HepG2 (cell line): ENCODE measurements around the gene TAGLN. TPM values are rescaled to one million over a fixed set of nuclear protein-coding genes. Genes with fewer than 3 reads are reported as not detected.

Experiments
- ATF5 ChIP-seq: sonication (generic); formaldehyde crosslinking; IDR thresholded peaks from 2 replicates; pipeline ENCODE4 v1.4.0; 2020; ENCODE audit warnings: mild to moderate bottlenecking, low read depth, missing genetic modification reagents
- CHD4 ChIP-seq: fragments of 200-600 bp; sonication (generic); IDR thresholded peaks from 2 replicates; pipeline ENCODE4 v1.7.0; 2017; ENCODE audit warnings: mild to moderate bottlenecking, low read length, borderline replicate concordance
- CREB1 ChIP-seq, 2 experiments: fragments of 450-650 bp in 1 of 2; IDR thresholded peaks; 2 replicates each; pipeline ENCODE4 v1.6.1; 2016 to 2017; ENCODE audit warnings: control low read depth in 1 of 2, mild to moderate bottlenecking in 1 of 2, missing compliant biosample characterization in 1 of 2, missing genetic modification characterization in 1 of 2
- NFATC3 ChIP-seq: sonication (generic); formaldehyde crosslinking; IDR thresholded peaks from 2 replicates; pipeline ENCODE4 v1.5.1; 2020; ENCODE audit warnings: mild to moderate bottlenecking, missing genetic modification reagents
- STAG1 ChIP-seq: sonication (generic); formaldehyde crosslinking; IDR thresholded peaks from 2 replicates; pipeline ENCODE4 v1.4.0; 2020; ENCODE audit warnings: missing genetic modification reagents
- TFE3 ChIP-seq: IDR thresholded peaks from 2 replicates; pipeline ENCODE4 v1.6.1; 2016
- ZGPAT ChIP-seq: IDR thresholded peaks from 2 replicates; pipeline ENCODE4 v1.6.1; 2016; ENCODE audit warnings: mild to moderate bottlenecking
- ZMYM3 ChIP-seq: sonication (generic); formaldehyde crosslinking; IDR thresholded peaks from 2 replicates; pipeline ENCODE4 v1.5.1; 2020; ENCODE audit warnings: mild to moderate bottlenecking, missing genetic modification reagents
- ZNF329 ChIP-seq: sonication (generic); formaldehyde crosslinking; IDR thresholded peaks from 2 replicates; pipeline ENCODE4 v1.9.0; 2021; ENCODE audit warnings: low read depth, mild to moderate bottlenecking, missing genetic modification reagents
- ZNF713 ChIP-seq: sonication (generic); formaldehyde crosslinking; IDR thresholded peaks from 2 replicates; pipeline ENCODE4 v1.4.0; 2020; ENCODE audit warnings: mild to moderate bottlenecking, missing genetic modification reagents
- ZNF891 ChIP-seq: sonication (generic); formaldehyde crosslinking; IDR thresholded peaks from 2 replicates; pipeline ENCODE4 v1.5.0; 2020; ENCODE audit warnings: mild to moderate bottlenecking, missing genetic modification reagents
- polyA plus RNA-seq, 8 experiments: library from polyadenylated mRNA; depleted of rRNA in 3 of 8; stranded (reverse) in 7 of 8; unstranded in 1 of 8; fragments of >200 nt; fragmentation: Illumina TruSeq in 4 of 8; extraction: Trizol in 4 of 8; gene quantifications; 2 replicates each; pipeline versions ENCODE4 v1.2.1 to v1.2.3, GENCODE V29; 2011 to 2016; ENCODE audit warnings: low read depth in 4 of 8, missing spikeins in 1 of 8, mixed read lengths in 1 of 8; ENCODE audit not compliant: insufficient read depth in 1 of 8
- total RNA-seq, 5 experiments: library from RNA; depleted of rRNA; stranded (reverse); fragments of >200 nt; fragmentation: Illumina TruSeq; extraction: Trizol; gene quantifications; 2 replicates each; pipeline ENCODE4 v1.2.3, GENCODE V29; 2016; ENCODE audit warnings: low read depth in 1 of 5
- TF ChIP-seq, protein P1 (sequence below): sonication (generic); formaldehyde crosslinking; conservative IDR thresholded peaks from 2 replicates; pipeline ENCODE4 v1.4.0; 2020; ENCODE audit warnings: missing genetic modification reagents
- TF ChIP-seq, protein P2 (sequence below): sonication (generic); formaldehyde crosslinking; IDR thresholded peaks from 2 replicates; pipeline ENCODE4 v1.5.0; 2020; ENCODE audit warnings: mild to moderate bottlenecking, missing genetic modification reagents, borderline replicate concordance
- TF ChIP-seq, protein P3 (sequence below): sonication (generic); formaldehyde crosslinking; IDR thresholded peaks from 2 replicates; pipeline ENCODE4; 2020; ENCODE audit warnings: missing genetic modification reagents, mild to moderate bottlenecking, borderline replicate concordance

The TAGLN gene
- total and polyA plus RNA-seq, 2 of the 13 experiments (the other 11 are each of a cell fraction or from before 2014, with no cell fraction given) = 12.6 to 75.4 TPM

DNA sequence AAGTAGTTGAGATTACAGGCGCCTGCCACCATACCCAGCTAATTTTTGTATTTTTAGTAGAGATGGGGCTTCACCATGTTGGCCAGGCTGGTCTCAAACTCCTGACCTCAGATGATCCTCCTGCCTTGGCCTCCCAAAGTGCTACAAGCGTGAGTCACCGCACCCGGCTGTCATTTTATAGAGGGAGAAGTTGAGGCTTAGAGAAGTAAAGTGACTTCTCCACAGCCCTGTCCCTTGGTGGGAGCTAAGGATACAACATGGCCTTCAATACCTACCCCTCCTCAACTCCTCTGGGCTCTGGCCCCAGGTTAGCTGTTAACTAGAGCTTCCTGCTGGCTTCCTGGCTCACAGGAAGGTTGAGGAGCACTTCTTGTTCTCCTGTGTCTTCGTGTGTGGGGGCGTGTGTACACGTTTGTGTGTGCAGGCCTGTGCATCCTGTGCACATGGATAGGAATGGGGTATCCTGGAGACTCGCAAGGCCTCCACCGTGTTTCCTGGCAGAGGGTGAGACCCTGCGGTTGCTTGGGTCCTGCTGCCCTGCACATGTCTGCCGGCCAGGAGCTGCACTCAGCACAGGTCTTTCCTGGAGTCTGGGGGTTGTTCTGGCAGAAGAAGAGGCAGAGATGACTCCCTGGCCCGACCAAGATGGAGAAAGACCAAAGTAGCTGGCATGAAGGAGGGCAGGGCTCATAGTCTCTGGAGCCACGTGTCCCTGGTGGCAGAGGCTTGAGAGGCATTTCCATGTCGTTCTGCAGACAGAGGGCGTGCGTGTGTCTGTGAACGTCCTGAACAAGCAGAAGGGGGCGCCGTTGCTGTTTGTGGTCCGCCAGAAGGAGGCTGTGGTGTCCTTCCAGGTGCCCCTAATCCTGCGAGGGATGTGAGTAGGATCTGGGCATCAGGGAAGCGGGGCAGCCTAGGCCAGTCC is 18.2 kb upstream of the TAGLN start (continued):
- TF ChIP-seq ZNF891 (CRISPR knock-in tag) (no peak), CHD4 (no peak), ZGPAT (CRISPR knock-in tag) (no peak), ATF5 (CRISPR knock-in tag) (no peak), ZNF329 (CRISPR knock-in tag) (no peak), STAG1 (CRISPR knock-in tag) (peak; percentile 52), CREB1 (IDR thresholded peaks at IDR 0.05) (no peak), CREB1 (CRISPR knock-in tag; IDR thresholded peaks at IDR 0.05) (no peak), NFATC3 (no peak), TFE3 (CRISPR knock-in tag) (no peak), ZMYM3 (CRISPR knock-in tag) (no peak), ZNF713 (CRISPR knock-in tag) (0 out of 2 replicates have a peak, but pooled peaks have one; percentile 77)
- TF ChIP-seq, protein P1, sequence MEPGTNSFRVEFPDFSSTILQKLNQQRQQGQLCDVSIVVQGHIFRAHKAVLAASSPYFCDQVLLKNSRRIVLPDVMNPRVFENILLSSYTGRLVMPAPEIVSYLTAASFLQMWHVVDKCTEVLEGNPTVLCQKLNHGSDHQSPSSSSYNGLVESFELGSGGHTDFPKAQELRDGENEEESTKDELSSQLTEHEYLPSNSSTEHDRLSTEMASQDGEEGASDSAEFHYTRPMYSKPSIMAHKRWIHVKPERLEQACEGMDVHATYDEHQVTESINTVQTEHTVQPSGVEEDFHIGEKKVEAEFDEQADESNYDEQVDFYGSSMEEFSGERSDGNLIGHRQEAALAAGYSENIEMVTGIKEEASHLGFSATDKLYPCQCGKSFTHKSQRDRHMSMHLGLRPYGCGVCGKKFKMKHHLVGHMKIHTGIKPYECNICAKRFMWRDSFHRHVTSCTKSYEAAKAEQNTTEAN = no peak
- TF ChIP-seq, protein P2, sequence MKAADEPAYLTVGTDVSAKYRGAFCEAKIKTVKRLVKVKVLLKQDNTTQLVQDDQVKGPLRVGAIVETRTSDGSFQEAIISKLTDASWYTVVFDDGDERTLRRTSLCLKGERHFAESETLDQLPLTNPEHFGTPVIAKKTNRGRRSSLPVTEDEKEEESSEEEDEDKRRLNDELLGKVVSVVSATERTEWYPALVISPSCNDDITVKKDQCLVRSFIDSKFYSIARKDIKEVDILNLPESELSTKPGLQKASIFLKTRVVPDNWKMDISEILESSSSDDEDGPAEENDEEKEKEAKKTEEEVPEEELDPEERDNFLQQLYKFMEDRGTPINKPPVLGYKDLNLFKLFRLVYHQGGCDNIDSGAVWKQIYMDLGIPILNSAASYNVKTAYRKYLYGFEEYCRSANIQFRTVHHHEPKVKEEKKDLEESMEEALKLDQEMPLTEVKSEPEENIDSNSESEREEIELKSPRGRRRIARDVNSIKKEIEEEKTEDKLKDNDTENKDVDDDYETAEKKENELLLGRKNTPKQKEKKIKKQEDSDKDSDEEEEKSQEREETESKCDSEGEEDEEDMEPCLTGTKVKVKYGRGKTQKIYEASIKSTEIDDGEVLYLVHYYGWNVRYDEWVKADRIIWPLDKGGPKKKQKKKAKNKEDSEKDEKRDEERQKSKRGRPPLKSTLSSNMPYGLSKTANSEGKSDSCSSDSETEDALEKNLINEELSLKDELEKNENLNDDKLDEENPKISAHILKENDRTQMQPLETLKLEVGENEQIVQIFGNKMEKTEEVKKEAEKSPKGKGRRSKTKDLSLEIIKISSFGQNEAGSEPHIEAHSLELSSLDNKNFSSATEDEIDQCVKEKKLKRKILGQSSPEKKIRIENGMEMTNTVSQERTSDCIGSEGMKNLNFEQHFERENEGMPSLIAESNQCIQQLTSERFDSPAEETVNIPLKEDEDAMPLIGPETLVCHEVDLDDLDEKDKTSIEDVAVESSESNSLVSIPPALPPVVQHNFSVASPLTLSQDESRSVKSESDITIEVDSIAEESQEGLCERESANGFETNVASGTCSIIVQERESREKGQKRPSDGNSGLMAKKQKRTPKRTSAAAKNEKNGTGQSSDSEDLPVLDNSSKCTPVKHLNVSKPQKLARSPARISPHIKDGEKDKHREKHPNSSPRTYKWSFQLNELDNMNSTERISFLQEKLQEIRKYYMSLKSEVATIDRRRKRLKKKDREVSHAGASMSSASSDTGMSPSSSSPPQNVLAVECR (CRISPR knock-in tag) = peak; percentile 26; the same call in 1 of the 2 replicates
- TF ChIP-seq, protein P3, sequence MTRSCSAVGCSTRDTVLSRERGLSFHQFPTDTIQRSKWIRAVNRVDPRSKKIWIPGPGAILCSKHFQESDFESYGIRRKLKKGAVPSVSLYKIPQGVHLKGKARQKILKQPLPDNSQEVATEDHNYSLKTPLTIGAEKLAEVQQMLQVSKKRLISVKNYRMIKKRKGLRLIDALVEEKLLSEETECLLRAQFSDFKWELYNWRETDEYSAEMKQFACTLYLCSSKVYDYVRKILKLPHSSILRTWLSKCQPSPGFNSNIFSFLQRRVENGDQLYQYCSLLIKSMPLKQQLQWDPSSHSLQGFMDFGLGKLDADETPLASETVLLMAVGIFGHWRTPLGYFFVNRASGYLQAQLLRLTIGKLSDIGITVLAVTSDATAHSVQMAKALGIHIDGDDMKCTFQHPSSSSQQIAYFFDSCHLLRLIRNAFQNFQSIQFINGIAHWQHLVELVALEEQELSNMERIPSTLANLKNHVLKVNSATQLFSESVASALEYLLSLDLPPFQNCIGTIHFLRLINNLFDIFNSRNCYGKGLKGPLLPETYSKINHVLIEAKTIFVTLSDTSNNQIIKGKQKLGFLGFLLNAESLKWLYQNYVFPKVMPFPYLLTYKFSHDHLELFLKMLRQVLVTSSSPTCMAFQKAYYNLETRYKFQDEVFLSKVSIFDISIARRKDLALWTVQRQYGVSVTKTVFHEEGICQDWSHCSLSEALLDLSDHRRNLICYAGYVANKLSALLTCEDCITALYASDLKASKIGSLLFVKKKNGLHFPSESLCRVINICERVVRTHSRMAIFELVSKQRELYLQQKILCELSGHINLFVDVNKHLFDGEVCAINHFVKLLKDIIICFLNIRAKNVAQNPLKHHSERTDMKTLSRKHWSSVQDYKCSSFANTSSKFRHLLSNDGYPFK (CRISPR knock-in tag) = no peak; the same call in 1 of the 2 replicates
